GM23338 (cell line): ENCODE results near the gene CRB2. TPM values are rescaled to one million over a fixed set of nuclear protein-coding genes. Genes with fewer than 3 reads are reported as not detected.

Source experiments
- ATAC-seq: fragments of 200-7000 bp; cut with Tn5 transposase; 3 replicates; pipeline ENCODE4 v1.9.1; 2020
- DNase-seq: peaks from one replicate; pipeline ENCODE4 v3.0.0-alpha.2; 2015; ENCODE audit warnings: low spot score
- H2AFZ ChIP-seq: fragments of 200-600 bp; sonication (generic); 2 replicates; pipeline ENCODE4 v1.8.0; 2016; ENCODE audit warnings: antibody characterized with exemption, mild to moderate bottlenecking, moderate library complexity
- H3F3A ChIP-seq: fragments of 200-600 bp; sonication (generic); replicated peaks from 2 replicates; pipeline ENCODE4 v1.8.0; 2017; ENCODE audit warnings: antibody characterized with exemption, mixed run types, low read depth
- H3K27ac ChIP-seq: fragments of 200-600 bp; sonication (generic); 2 replicates; pipeline ENCODE4 v1.6.1; 2016; ENCODE audit warnings: low read depth
- H3K27me3 ChIP-seq: fragments of 200-600 bp; sonication (generic); 2 replicates; pipeline ENCODE4 v1.8.0; 2016; ENCODE audit warnings: mild to moderate bottlenecking, mixed run types, moderate library complexity; ENCODE audit not compliant: insufficient read depth
- H3K36me3 ChIP-seq: fragments of 200-600 bp; sonication (generic); 2 replicates; pipeline ENCODE4 v1.8.0; 2016; ENCODE audit warnings: mild to moderate bottlenecking; ENCODE audit not compliant: insufficient read depth
- H3K4me1 ChIP-seq: fragments of 200-600 bp; sonication (generic); 2 replicates; pipeline ENCODE4 v1.8.0; 2016; ENCODE audit warnings: mild to moderate bottlenecking, moderate library complexity; ENCODE audit not compliant: insufficient read depth
- H3K4me2 ChIP-seq: fragments of 200-600 bp; sonication (generic); 2 replicates; pipeline ENCODE4 v1.7.1; 2017; ENCODE audit warnings: mixed run types
- H3K4me3 ChIP-seq: fragments of 200-600 bp; sonication (generic); 2 replicates; pipeline ENCODE4 v1.6.1; 2016; ENCODE audit warnings: mixed run types
- H3K79me2 ChIP-seq: fragments of 200-600 bp; sonication (generic); replicated peaks from 2 replicates; pipeline ENCODE4 v1.8.0; 2017; ENCODE audit warnings: mild to moderate bottlenecking; ENCODE audit not compliant: insufficient read depth
- H3K9me2 ChIP-seq: fragments of 200-600 bp; sonication (generic); 2 replicates; pipeline ENCODE4 v1.8.0; 2017; ENCODE audit not compliant: insufficient read depth
- H4K20me1 ChIP-seq: fragments of 200-600 bp; sonication (generic); replicated peaks from 2 replicates; pipeline ENCODE4 v1.8.0; 2017; ENCODE audit warnings: mild to moderate bottlenecking; ENCODE audit not compliant: insufficient read depth
- H3K27ac Mint-ChIP-seq: 2 replicates; pipeline ENCODE4 v1.8.0; 2020; ENCODE audit warnings: inconsistent platforms, mild to moderate bottlenecking, moderate library complexity, mixed read lengths
- H3K27me3 Mint-ChIP-seq: 3 replicates; pipeline ENCODE4 v1.8.0; 2022; ENCODE audit warnings: low read depth, mild to moderate bottlenecking, moderate library complexity, mixed read lengths, inconsistent platforms; ENCODE audit not compliant: insufficient read depth, poor library complexity
- H3K36me3 Mint-ChIP-seq: 3 replicates; pipeline ENCODE4 v1.8.0; 2021; ENCODE audit warnings: low read depth, mild to moderate bottlenecking, inconsistent platforms, moderate library complexity, mixed read lengths
- H3K4me1 Mint-ChIP-seq: 3 replicates; pipeline ENCODE4 v1.8.0; 2020; ENCODE audit warnings: mild to moderate bottlenecking, inconsistent platforms, mixed read lengths
- H3K4me3 Mint-ChIP-seq: 3 replicates; pipeline ENCODE4 v1.8.0; 2021; ENCODE audit warnings: moderate library complexity, mild to moderate bottlenecking, inconsistent platforms, mixed read lengths
- H3K9me3 Mint-ChIP-seq: 3 replicates; pipeline ENCODE4 v1.8.0; 2020; ENCODE audit warnings: moderate library complexity, mild to moderate bottlenecking, inconsistent platforms, mixed read lengths
- CREB1 ChIP-seq: fragments of 250-450 bp; sonication (Bioruptor Pico); IDR thresholded peaks from 2 replicates; pipeline ENCODE4 v1.5.0; 2020; ENCODE audit warnings: low read depth, mild to moderate bottlenecking, moderate library complexity
- EZH2 ChIP-seq: fragments of 200-600 bp; sonication (generic); IDR thresholded peaks from one replicate; pipeline ENCODE4 v1.8.0; 2017; ENCODE audit warnings: antibody characterized with exemption, mild to moderate bottlenecking, low read depth; ENCODE audit not compliant: unreplicated experiment
- EZH2phosphoT487 ChIP-seq: fragments of 200-600 bp; sonication (generic); IDR thresholded peaks from one replicate; pipeline ENCODE4 v1.8.1; 2018; ENCODE audit warnings: antibody characterized with exemption; ENCODE audit not compliant: unreplicated experiment
- JUNB ChIP-seq: IDR thresholded peaks from one replicate; pipeline ENCODE4 v1.6.1; 2016; ENCODE audit warnings: antibody characterized with exemption; ENCODE audit not compliant: unreplicated experiment
- NANOG ChIP-seq: IDR thresholded peaks from 2 replicates; pipeline ENCODE4 v1.6.1; 2016; ENCODE audit warnings: antibody characterized with exemption, borderline replicate concordance
- POLR2AphosphoS5 ChIP-seq: IDR thresholded peaks from 2 replicates; pipeline ENCODE4 v1.6.1; 2016; ENCODE audit warnings: antibody characterized with exemption, low read depth
- STAT1 ChIP-seq: IDR thresholded peaks from one replicate; pipeline ENCODE4 v1.6.1; 2016; ENCODE audit warnings: antibody characterized with exemption; ENCODE audit not compliant: unreplicated experiment
- ZNF114 ChIP-seq: fragments of 250-450 bp; sonication (Bioruptor Pico); IDR thresholded peaks from 2 replicates; pipeline ENCODE4 v1.5.0; 2020; ENCODE audit warnings: mild to moderate bottlenecking, moderate library complexity
- polyA plus RNA-seq: library from polyadenylated mRNA; unstranded; fragments of >200 nt; fragmentation: Nextera tagmentation; extraction: Ambion mirVana; gene quantifications from 2 replicates; pipeline ENCODE4 v1.2.1, GENCODE V29; 2016
- total RNA-seq: library from RNA; depleted of rRNA; stranded (reverse); fragments of >200 nt; shearing (Covaris generic); gene quantifications from 2 replicates; pipeline ENCODE4 v1.2.3, GENCODE V29; 2014
- TF ChIP-seq, protein P1 (sequence below), 2 experiments: fragments of 200-600 bp in 1 of 2; sonication (generic) in 1 of 2; conservative IDR thresholded peaks; 2 replicates each; pipeline versions ENCODE4 v1.5.1 to v1.6.1; 2016 to 2017; ENCODE audit warnings: antibody characterized with exemption in 2 of 2, low read depth in 2 of 2, mild to moderate bottlenecking in 2 of 2, moderate library complexity in 1 of 2
- TF ChIP-seq, protein P2 (sequence below): IDR thresholded peaks from 2 replicates; pipeline ENCODE4 v1.6.1; 2016; ENCODE audit warnings: antibody characterized with exemption
- TF ChIP-seq, protein P3 (sequence below): IDR thresholded peaks from one replicate; pipeline ENCODE4 v1.6.1; 2018; ENCODE audit warnings: antibody characterized with exemption; ENCODE audit not compliant: unreplicated experiment

The CRB2 gene
- total and polyA plus RNA-seq, 2 experiments from 2014 or later = 0.34 to 10.2 TPM

DNA sequence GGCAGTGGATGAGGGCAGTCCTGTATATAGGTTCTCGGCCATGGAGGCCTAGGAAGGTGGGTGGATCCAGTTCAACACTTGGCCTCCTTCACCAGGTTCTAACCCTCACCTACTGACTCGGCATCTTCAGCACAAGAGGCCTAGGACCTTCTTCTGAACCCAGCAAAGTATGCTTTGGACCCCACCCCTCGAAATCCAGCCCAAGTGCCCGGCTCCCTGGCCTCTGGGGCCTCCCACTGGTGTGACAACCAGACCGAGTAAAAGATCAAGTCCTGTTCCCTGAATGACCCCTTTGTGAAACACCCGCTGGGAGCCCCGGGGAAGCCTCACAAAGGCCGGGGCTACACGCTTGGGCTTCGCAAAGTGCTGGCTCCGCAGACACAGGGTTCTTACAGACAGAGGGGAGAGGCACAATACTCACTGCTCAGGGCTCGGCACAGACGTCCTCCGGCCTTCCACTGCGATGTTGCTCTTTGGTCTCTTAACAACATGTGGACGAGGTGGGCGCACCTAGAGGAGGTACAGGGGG lies 47.0 kb downstream of the CRB2 start:
- peak; percentile 78 for ATAC-seq
- peaks cover 25% of the 10 kb centered on the region for H3K4me1 Mint-ChIP-seq
- H3K4me3 Mint-ChIP-seq = no peak overlapping the region

DNA sequence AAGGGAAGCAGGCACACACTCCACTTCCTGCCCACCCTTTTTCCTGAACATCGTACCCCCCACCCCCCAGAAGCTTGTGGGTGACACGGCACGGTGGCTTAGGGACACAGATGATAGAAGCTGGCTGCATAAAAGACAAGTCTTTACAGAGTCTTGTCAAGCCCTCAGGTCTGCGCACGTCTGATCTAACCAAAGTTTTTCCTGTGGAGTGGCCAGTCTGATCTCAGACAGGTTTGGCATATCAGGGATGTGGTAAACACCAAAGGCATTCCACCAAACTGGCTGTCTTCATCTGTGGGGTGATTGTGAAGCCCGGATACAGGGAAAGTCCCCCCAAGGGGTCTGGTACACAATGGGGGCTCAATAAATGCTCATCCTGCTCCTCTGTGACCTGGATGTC lies 50.0 kb downstream of the CRB2 start:
- Histone ChIP-seq H3K27me3 (no peaks in the 10 kb centered on the region), H2AFZ (no peak overlapping the region), H4K20me1 (peaks cover 2% of the 10 kb centered on the region; the same call in 1 of the 2 replicates), H3K79me2 (no peaks in the 10 kb centered on the region), H3K9me2 (no peaks in the 10 kb centered on the region), H3F3A (peaks cover 10% of the 10 kb centered on the region; the same call in 1 of the 2 replicates), H3K4me3 (no peak overlapping the region), H3K36me3 (no peaks in the 10 kb centered on the region), H3K27ac (no peak overlapping the region), H3K4me1 (peaks cover 4% of the 10 kb centered on the region; the same call in 1 of the 2 replicates), H3K4me2 (no peak overlapping the region)
- Mint-ChIP-seq H3K36me3 (no peaks in the 10 kb centered on the region), H3K9me3 (no peaks in the 10 kb centered on the region), H3K27me3 (peaks cover 5% of the 10 kb centered on the region), H3K4me3 (no peak overlapping the region), H3K4me1 (peaks cover 25% of the 10 kb centered on the region), H3K27ac (peak overlapping the region; percentile 22; the same call in 1 of the 2 replicates)
- DNase-seq (no peak), ATAC-seq (no peak)
- TF ChIP-seq STAT1 (no peak), ZNF114 (CRISPR knock-in tag) (no peak), EZH2phosphoT487 (no peak), CREB1 (CRISPR knock-in tag) (no peak), JUNB (no peak), EZH2 (no peak), NANOG (no peak), POLR2AphosphoS5 (no peak)
- TF ChIP-seq, protein P1, sequence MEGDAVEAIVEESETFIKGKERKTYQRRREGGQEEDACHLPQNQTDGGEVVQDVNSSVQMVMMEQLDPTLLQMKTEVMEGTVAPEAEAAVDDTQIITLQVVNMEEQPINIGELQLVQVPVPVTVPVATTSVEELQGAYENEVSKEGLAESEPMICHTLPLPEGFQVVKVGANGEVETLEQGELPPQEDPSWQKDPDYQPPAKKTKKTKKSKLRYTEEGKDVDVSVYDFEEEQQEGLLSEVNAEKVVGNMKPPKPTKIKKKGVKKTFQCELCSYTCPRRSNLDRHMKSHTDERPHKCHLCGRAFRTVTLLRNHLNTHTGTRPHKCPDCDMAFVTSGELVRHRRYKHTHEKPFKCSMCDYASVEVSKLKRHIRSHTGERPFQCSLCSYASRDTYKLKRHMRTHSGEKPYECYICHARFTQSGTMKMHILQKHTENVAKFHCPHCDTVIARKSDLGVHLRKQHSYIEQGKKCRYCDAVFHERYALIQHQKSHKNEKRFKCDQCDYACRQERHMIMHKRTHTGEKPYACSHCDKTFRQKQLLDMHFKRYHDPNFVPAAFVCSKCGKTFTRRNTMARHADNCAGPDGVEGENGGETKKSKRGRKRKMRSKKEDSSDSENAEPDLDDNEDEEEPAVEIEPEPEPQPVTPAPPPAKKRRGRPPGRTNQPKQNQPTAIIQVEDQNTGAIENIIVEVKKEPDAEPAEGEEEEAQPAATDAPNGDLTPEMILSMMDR (conservative IDR thresholded peaks at IDR 0.05; ENCODE audit: low read depth in 2 of 2) = no peak
- TF ChIP-seq, protein P2, sequence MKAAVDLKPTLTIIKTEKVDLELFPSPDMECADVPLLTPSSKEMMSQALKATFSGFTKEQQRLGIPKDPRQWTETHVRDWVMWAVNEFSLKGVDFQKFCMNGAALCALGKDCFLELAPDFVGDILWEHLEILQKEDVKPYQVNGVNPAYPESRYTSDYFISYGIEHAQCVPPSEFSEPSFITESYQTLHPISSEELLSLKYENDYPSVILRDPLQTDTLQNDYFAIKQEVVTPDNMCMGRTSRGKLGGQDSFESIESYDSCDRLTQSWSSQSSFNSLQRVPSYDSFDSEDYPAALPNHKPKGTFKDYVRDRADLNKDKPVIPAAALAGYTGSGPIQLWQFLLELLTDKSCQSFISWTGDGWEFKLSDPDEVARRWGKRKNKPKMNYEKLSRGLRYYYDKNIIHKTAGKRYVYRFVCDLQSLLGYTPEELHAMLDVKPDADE = no peak
- TF ChIP-seq, protein P3, sequence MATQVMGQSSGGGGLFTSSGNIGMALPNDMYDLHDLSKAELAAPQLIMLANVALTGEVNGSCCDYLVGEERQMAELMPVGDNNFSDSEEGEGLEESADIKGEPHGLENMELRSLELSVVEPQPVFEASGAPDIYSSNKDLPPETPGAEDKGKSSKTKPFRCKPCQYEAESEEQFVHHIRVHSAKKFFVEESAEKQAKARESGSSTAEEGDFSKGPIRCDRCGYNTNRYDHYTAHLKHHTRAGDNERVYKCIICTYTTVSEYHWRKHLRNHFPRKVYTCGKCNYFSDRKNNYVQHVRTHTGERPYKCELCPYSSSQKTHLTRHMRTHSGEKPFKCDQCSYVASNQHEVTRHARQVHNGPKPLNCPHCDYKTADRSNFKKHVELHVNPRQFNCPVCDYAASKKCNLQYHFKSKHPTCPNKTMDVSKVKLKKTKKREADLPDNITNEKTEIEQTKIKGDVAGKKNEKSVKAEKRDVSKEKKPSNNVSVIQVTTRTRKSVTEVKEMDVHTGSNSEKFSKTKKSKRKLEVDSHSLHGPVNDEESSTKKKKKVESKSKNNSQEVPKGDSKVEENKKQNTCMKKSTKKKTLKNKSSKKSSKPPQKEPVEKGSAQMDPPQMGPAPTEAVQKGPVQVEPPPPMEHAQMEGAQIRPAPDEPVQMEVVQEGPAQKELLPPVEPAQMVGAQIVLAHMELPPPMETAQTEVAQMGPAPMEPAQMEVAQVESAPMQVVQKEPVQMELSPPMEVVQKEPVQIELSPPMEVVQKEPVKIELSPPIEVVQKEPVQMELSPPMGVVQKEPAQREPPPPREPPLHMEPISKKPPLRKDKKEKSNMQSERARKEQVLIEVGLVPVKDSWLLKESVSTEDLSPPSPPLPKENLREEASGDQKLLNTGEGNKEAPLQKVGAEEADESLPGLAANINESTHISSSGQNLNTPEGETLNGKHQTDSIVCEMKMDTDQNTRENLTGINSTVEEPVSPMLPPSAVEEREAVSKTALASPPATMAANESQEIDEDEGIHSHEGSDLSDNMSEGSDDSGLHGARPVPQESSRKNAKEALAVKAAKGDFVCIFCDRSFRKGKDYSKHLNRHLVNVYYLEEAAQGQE = no peak

More for the DNA sequence above, 47.0 kb downstream of the CRB2 start:
- TF ChIP-seq NANOG (no peak), EZH2phosphoT487 (no peak)
- H4K20me1 ChIP-seq = peaks cover 2% of the 10 kb centered on the region; the same call in 1 of the 2 replicates
- H3K27me3 ChIP-seq = no peaks in the 10 kb centered on the region
- H3K4me3 ChIP-seq = no peak overlapping the region
- peaks cover 10% of the 10 kb centered on the region; the same call in 1 of the 2 replicates for H3F3A ChIP-seq
- no peaks in the 10 kb centered on the region for H3K36me3 ChIP-seq
- H3K4me2 ChIP-seq = no peak overlapping the region
- no peak overlapping the region for H2AFZ ChIP-seq
- Mint-ChIP-seq H3K36me3 (no peaks in the 10 kb centered on the region), H3K27ac (no peak overlapping the region), H3K9me3 (no peaks in the 10 kb centered on the region), H3K27me3 (peaks cover 6% of the 10 kb centered on the region)
- H3K4me1 ChIP-seq = peaks cover 4% of the 10 kb centered on the region; the same call in 1 of the 2 replicates
- no peak for DNase-seq
- H3K9me2 ChIP-seq = no peaks in the 10 kb centered on the region
- no peaks in the 10 kb centered on the region for H3K79me2 ChIP-seq
- no peak overlapping the region for H3K27ac ChIP-seq
